ENCODE measurements around the gene CNR1.
A peak's percentile ranks its signal among the peaks of the same experiment; 100 is the strongest.

GRCh38 chr6:88166493-88167351 lies 575 bp upstream of the CNR1 start:
- TF ChIP-seq CTCF (IDR thresholded peaks at IDR 0.05; ENCODE audit: poor library complexity, severe bottlenecking) (no peak), MXI1 (conservative IDR thresholded peaks at IDR 0.05; ENCODE audit: poor library complexity, severe bottlenecking) (peak; percentile 7)
